HepG2 (cell line): ENCODE measurements around the gene ATP2B3. TPM values are rescaled to one million over a fixed set of nuclear protein-coding genes. Genes with fewer than 3 reads are reported as not detected.

Experiments used
- ATAC-seq: fragments of 200-7000 bp; cut with Tn5 transposase; 3 replicates; pipeline ENCODE4 v1.9.1; 2020; ENCODE audit warnings: mild to moderate bottlenecking, moderate library complexity
- BruUV-seq: library from RNA; stranded (reverse); fragments of 400-500 nt; replicated peaks from 2 replicates; lab custom pipeline; 2021; lab: Mats Ljungman, UMichigan
- CTCF ChIA-PET: fragments of 300-600 bp; formaldehyde crosslinking; extraction: SDS; loops from one replicate; lab custom pipeline; 2021; ENCODE audit warnings: low total read pairs, inconsistent platforms, low intra/inter-chr PET ratio; lab: Yijun Ruan, JAX
- POLR2A ChIA-PET: fragments of 350-600 bp; sonication (Branson Sonifier 250); formaldehyde crosslinking; loops from one replicate; lab custom pipeline; 2020; ENCODE audit warnings: antibody characterized with exemption, inconsistent platforms; lab: Yijun Ruan, JAX
- DNase-seq: peaks from one replicate; pipeline ENCODE4 v3.0.0-alpha.2; 2015; ENCODE audit warnings: low spot score
- FAIRE-seq: peaks from 3 replicates; lab custom pipeline; 2011; peaks lifted over from hg19 to GRCh38; lab: Jason Lieb, UNC
- H2AFZ ChIP-seq: one replicate; pipeline ENCODE4 v1.6.1; 2011; ENCODE audit warnings: low read length, inconsistent platforms
- H3K27ac ChIP-seq: fragments of 300-600 bp; 3 replicates; pipeline ENCODE4 v1.8.0; 2011; ENCODE audit warnings: mixed run types, mild to moderate bottlenecking, mixed read lengths, low read length, inconsistent platforms; ENCODE audit not compliant: insufficient read depth; ENCODE audit errors: extremely low read length
- H3K27me3 ChIP-seq, 2 experiments: fragments of 200-600 bp in 1 of 2; 2 replicates in 1 of 2; 3 replicates in 1 of 2; pipeline versions ENCODE4 v1.6.0 to v1.8.0; 2011; ENCODE audit warnings: low read length in 2 of 2, mild to moderate bottlenecking in 2 of 2, moderate library complexity in 2 of 2, inconsistent platforms in 1 of 2; ENCODE audit not compliant: insufficient read depth in 2 of 2, control insufficient read depth in 1 of 2
- H3K36me3 ChIP-seq, 2 experiments: fragments of 200-600 bp in 1 of 2; replicated peaks in 1 of 2; 2 replicates in 1 of 2; 3 replicates in 1 of 2; pipeline versions ENCODE4 v1.5.1 to v1.8.0; 2011; ENCODE audit warnings: low read length in 2 of 2, inconsistent platforms in 1 of 2; ENCODE audit not compliant: insufficient read depth in 2 of 2, control insufficient read depth in 1 of 2
- H3K4me1 ChIP-seq: 2 replicates; pipeline ENCODE4 v1.5.1; 2012; ENCODE audit warnings: low read length, inconsistent platforms; ENCODE audit not compliant: insufficient read depth
- H3K4me2 ChIP-seq: 2 replicates; pipeline ENCODE4 v1.6.0; 2011; ENCODE audit warnings: low read depth, low read length, inconsistent platforms
- H3K4me3 ChIP-seq, 3 experiments: fragments of 200-600 bp in 1 of 3; sonication (generic), shearing (Covaris generic) in 1 of 3; replicated peaks in 1 of 3; 2 replicates each; pipeline ENCODE4 v1.5.1; 2011 to 2016; ENCODE audit warnings: low read length in 3 of 3, inconsistent platforms in 2 of 3, low read depth in 2 of 3, mild to moderate bottlenecking in 2 of 3, control low read depth in 1 of 3, mixed read lengths in 1 of 3; ENCODE audit not compliant: insufficient read depth in 1 of 3
- H3K79me2 ChIP-seq: one replicate; pipeline ENCODE4 v1.6.1; 2011; ENCODE audit warnings: low read length, inconsistent platforms; ENCODE audit not compliant: insufficient read depth
- H3K9ac ChIP-seq: 2 replicates; pipeline ENCODE4 v1.6.0; 2011; ENCODE audit warnings: mild to moderate bottlenecking, low read depth, low read length, inconsistent platforms; ENCODE audit not compliant: insufficient read depth
- H3K9me3 ChIP-seq: 2 replicates; pipeline ENCODE4 v1.5.1; 2012; ENCODE audit warnings: mild to moderate bottlenecking, low read length
- H4K20me1 ChIP-seq: 2 replicates; pipeline ENCODE4 v1.6.0; 2011; ENCODE audit warnings: inconsistent platforms, mild to moderate bottlenecking, low read length, moderate library complexity; ENCODE audit not compliant: insufficient read depth
- AGO2 ChIP-seq: fragments of 200-400 bp; formaldehyde crosslinking; optimal IDR thresholded peaks from 2 replicates; pipeline ENCODE3; 2017; ENCODE audit warnings: mild to moderate bottlenecking, low read depth, low read length, moderate library complexity
- DR1 ChIP-seq: sonication (generic); formaldehyde crosslinking; IDR thresholded peaks from 2 replicates; pipeline ENCODE4 v1.8.0; 2021; ENCODE audit warnings: mild to moderate bottlenecking, missing genetic modification reagents, inconsistent platforms
- ELF3 ChIP-seq: IDR thresholded peaks from 2 replicates; pipeline ENCODE4 v1.6.1; 2016; ENCODE audit warnings: missing genetic modification reagents, missing compliant biosample characterization
- KDM5A ChIP-seq: fragments of 200-600 bp; sonication (generic); IDR thresholded peaks from 2 replicates; pipeline ENCODE4 v1.7.0; 2018; ENCODE audit warnings: antibody characterized with exemption, mild to moderate bottlenecking, low read length, borderline replicate concordance
- NKX3-1 ChIP-seq: sonication (generic); formaldehyde crosslinking; IDR thresholded peaks from 2 replicates; pipeline ENCODE4 v1.5.0; 2020; ENCODE audit warnings: missing genetic modification reagents
- SATB2 ChIP-seq: sonication (generic); formaldehyde crosslinking; IDR thresholded peaks from 2 replicates; pipeline ENCODE4 v1.5.0; 2020; ENCODE audit warnings: missing genetic modification reagents
- SIN3B ChIP-seq: fragments of 150-350 bp; IDR thresholded peaks from 2 replicates; pipeline ENCODE4 v1.6.1; 2014; ENCODE audit warnings: low read length
- YEATS2 ChIP-seq: sonication (generic); formaldehyde crosslinking; IDR thresholded peaks from 2 replicates; pipeline ENCODE4 v1.4.0; 2020; ENCODE audit warnings: missing genetic modification reagents, borderline replicate concordance
- ZNF709 ChIP-seq: sonication (generic); formaldehyde crosslinking; IDR thresholded peaks from 2 replicates; pipeline ENCODE4 v1.5.0; 2020; ENCODE audit warnings: mild to moderate bottlenecking, missing genetic modification reagents
- WGBS: methylation state at CpG from one replicate; pipeline ENCODE4 v1.1.6; 2017; ENCODE audit warnings: low lambda C conversion rate; 5-methylcytosine and 5-hydroxymethylcytosine counted together
- in situ Hi-C: cut with HindIII; loops from 2 replicates; pipeline ENCODE4 v1.10.0; 2017; ENCODE audit warnings: low pct_unique_long_range_greater_than_20kb; ENCODE audit not compliant: extremely low pct_ligation_motif_present
- intact Hi-C: fragments of 100-400 bp; cut with micrococcal nuclease; formaldehyde crosslinking; loops from one replicate; pipeline ENCODE4 v1.10.0; 2022; ENCODE audit not compliant: unreplicated experiment
- polyA plus RNA-seq, 8 experiments: library from polyadenylated mRNA; depleted of rRNA in 3 of 8; stranded (reverse) in 7 of 8; unstranded in 1 of 8; fragments of >200 nt; fragmentation: Illumina TruSeq in 4 of 8; extraction: Trizol in 4 of 8; gene quantifications; 2 replicates each; pipeline versions ENCODE4 v1.2.1 to v1.2.3, GENCODE V29; 2011 to 2016; ENCODE audit warnings: low read depth in 4 of 8, missing spikeins in 1 of 8, mixed read lengths in 1 of 8; ENCODE audit not compliant: insufficient read depth in 1 of 8
- total RNA-seq, 5 experiments: library from RNA; depleted of rRNA; stranded (reverse); fragments of >200 nt; fragmentation: Illumina TruSeq; extraction: Trizol; gene quantifications; 2 replicates each; pipeline ENCODE4 v1.2.3, GENCODE V29; 2016; ENCODE audit warnings: low read depth in 1 of 5

The ATP2B3 gene
- total and polyA plus RNA-seq, 2 of the 13 experiments (the other 11 are each of a cell fraction or from before 2014, with no cell fraction given), result not detected

DNA sequence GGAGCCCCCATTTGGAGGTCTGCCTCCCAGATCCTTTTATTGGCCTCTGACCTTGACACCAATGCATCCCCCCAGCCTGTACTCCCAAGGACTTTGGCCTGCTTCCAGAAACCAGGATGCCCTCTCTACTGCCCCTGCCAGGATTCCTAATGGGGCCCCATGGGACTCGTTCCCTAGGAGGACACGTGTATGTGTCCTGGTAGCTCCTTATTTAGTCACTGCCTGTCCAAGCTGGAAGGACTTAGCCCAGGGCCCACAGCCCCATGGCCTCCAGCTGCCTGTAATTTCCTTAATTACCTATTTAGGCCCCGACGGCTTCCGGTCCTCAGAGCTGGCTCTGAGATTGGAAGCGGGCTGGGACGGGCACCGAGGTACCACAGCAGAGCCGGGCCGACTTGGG is 9.4 kb downstream of the ATP2B3 start:
- no TSS peak for BruUV-seq
- in situ Hi-C loops, result no loop called here
- no peaks in the 10 kb centered on the region for H4K20me1 ChIP-seq
- no peaks in the 10 kb centered on the region for H3K9me3 ChIP-seq
- H3K79me2 ChIP-seq, result no peaks in the 10 kb centered on the region
- no CpG with 5 or more reads among the region's 10 CpGs for WGBS
- peaks cover 3 to 13% of the 10 kb centered on the region in 2 experiments; a peak in 2 of 5 replicates for H3K27me3 ChIP-seq
- no peak overlapping the region for H3K27ac ChIP-seq
- POLR2A ChIA-PET, result no interaction called here
- no peak for DNase-seq
- no peak overlapping the region for H3K9ac ChIP-seq
- no peak for TF ChIP-seq ELF3 (CRISPR knock-in tag)
- no peak for TF ChIP-seq KDM5A
- no peak for TF ChIP-seq YEATS2 (CRISPR knock-in tag)
- no peak for TF ChIP-seq NKX3-1 (CRISPR knock-in tag)
- TF ChIP-seq, all 625 proteins: peak for 0
- Histone ChIP-seq H2AFZ (no peak overlapping the region), H3K4me2 (no peak overlapping the region), H3K36me3 (no peaks in the 10 kb centered on the region), H3K4me3 (no peak overlapping the region), H3K4me1 (no peaks in the 10 kb centered on the region; the same call in 1 of the 2 replicates)
- intact Hi-C loops, result no loop called here
- CTCF ChIA-PET, result no interaction called here
- FAIRE-seq (no peak), ATAC-seq (no peak)

- H3K4me2 ChIP-seq, result no peak overlapping the region
- no peak overlapping the region for H3K4me3 ChIP-seq
- H3K36me3 ChIP-seq, result no peaks in the 10 kb centered on the region
- peaks cover 3 to 13% of the 10 kb centered on the region in 2 experiments; a peak in 2 of 5 replicates for H3K27me3 ChIP-seq
- H3K9me3 ChIP-seq, result no peaks in the 10 kb centered on the region
- intact Hi-C loops, result no loop called here
- H3K4me1 ChIP-seq, result no peaks in the 10 kb centered on the region; the same call in 1 of the 2 replicates
- H3K27ac ChIP-seq, result no peak overlapping the region
- no peaks in the 10 kb centered on the region for H4K20me1 ChIP-seq
- no peak overlapping the region for H3K9ac ChIP-seq
- ChIA-PET CTCF (no interaction called here), POLR2A (no interaction called here)
- ATAC-seq (no peak), DNase-seq (no peak), FAIRE-seq (no peak)
- in situ Hi-C loops, result no loop called here
- H2AFZ ChIP-seq, result no peak overlapping the region
- no peaks in the 10 kb centered on the region for H3K79me2 ChIP-seq
- no CpG with 5 or more reads among the region's 15 CpGs for WGBS
- BruUV-seq, result no TSS peak
- TF ChIP-seq AGO2 (no peak), SIN3B (no peak), ZNF709 (CRISPR knock-in tag) (no peak), SATB2 (CRISPR knock-in tag) (no peak), DR1 (no peak)
These were observed 9.8 kb downstream of the ATP2B3 start for GRCh38 chrX:153527208-153527607.
